GM12892 (cell line): ENCODE results near the gene SPRR3.

ENCODE experiments used
- DNase-seq: peaks from one replicate; pipeline ENCODE4 v3.0.0; 2011; ENCODE audit not compliant: insufficient read length
- FAIRE-seq: peaks from 2 replicates; lab custom pipeline; 2011; peaks lifted over from hg19 to GRCh38; lab: Jason Lieb, UNC
- POLR2A ChIP-seq: IDR thresholded peaks from 2 replicates; pipeline ENCODE4 v1.6.1; 2011; ENCODE audit warnings: low read depth, low read length, control low read depth
- POLR2AphosphoS5 ChIP-seq: IDR thresholded peaks from 2 replicates; pipeline ENCODE4 v1.6.1; 2011; ENCODE audit warnings: low read depth, low read length, control low read depth
- TAF1 ChIP-seq: IDR thresholded peaks from 2 replicates; pipeline ENCODE4 v1.6.1; 2011; ENCODE audit warnings: low read depth, mild to moderate bottlenecking, control low read depth, low read length, borderline replicate concordance

SPRR3 gene

DNA sequence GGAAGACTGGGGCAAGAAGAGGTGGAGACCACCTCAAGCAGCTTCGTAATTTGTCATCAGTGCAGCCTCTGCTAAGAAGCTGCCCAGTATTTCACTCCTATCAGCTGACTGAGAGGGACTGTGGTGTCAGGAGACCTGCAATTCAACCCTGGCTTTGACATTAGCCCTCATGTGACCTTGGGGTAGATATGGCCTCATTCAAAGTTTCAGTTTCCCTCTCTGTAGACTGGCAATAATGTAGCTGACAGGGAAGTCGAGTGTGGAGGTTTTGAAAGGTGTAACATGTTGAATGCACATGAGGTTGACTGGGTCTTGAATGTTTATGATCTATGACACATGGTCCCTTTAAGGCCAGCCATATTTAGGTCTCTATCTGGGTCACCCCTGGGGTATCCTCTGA, 33.3 kb upstream of the SPRR3 start:
- FAIRE-seq, result peak; percentile 67
- DNase-seq, result peak; percentile 19
- TF ChIP-seq POLR2A, result no peak
- no peak for TF ChIP-seq POLR2AphosphoS5
- TF ChIP-seq TAF1, result no peak

DNA sequence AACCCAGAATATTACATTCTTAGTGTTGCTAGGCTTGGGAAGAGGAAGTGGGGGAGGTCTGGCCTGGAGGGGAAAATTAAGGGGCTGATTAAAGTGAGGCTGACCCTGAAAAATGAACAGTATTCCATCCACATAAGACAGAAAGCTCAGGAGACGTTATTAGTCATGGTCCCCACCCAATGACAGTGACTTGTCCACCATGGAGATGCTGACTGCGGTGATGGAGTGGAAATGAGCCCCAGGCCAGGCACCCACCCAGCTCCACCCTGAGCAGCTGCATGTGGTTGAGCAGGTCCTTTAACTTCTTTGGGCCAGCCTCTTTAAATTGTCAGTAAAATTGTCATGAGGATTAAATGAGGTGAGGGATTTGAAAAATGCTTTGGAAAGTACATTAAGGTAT, 32.5 kb upstream of the SPRR3 start:
- DNase-seq (no peak), FAIRE-seq (no peak)
- TF ChIP-seq POLR2AphosphoS5 (no peak), TAF1 (no peak), POLR2A (no peak)

DNA sequence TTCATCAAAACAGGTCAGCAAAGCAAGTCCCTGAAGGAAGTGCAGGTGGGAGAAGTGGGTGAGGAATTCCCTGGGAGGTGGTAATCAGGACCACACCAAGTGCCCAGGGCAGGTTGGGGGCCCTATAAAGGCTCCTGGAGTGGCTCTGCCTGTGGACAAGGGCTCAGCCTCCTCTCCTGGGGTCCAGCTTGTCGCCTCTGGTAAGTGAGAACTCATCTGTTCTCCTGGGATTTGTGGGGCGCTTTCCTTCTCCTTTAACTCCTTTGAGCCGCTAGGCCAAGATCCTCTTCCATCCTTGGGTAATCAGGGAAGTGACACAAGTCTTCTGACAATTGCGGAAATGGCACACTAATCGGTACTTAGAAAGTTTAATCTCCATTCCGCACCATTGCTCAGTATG, 31.1 kb upstream of the SPRR3 start, which contains the start of gene SPRR4:
Gene SPRR4, plus strand, starts transcription at position 154 of the 400 bp plus-strand sequence. CDS start 1,243 bp downstream, outside the sequence.
- no peak for DNase-seq
- TF ChIP-seq POLR2A (no peak), TAF1 (no peak), POLR2AphosphoS5 (no peak)
- FAIRE-seq, result no peak

DNA sequence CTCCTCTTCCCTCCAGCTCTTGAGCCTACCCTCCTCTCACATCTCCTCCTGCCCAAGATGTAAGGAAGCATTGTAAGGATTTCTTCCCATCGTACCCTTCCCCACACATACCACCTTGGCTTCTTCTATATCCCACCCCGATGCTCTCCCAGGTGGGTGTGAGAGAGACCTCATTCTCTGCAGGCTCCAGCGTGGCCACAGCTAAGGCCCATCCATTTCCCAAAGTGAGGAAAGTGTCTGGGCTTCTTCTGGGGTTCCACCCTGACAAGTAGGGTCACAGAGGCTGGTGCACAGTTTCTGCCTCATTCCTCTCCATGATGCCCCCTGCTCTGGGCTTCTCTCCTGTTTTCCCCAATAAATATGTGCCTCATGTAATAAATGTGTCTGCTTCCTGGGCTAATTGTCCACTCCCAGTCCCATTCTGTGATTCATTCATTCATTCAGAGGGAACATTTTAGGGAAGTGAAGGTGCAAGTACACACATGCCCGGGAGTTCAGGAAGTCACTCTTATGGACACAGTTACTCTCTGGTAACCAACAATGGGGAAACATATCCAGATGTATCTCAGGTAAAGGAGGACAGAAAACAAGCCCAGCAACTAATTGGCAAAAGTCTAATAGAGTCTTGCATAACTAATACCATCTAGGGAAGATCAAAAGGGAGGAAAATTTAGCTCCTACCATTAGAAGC, 29.2 kb upstream of the SPRR3 start:
- no peak for TF ChIP-seq POLR2A
- no peak for TF ChIP-seq TAF1
- no peak for TF ChIP-seq POLR2AphosphoS5
- DNase-seq, result no peak
- no peak for FAIRE-seq

DNA sequence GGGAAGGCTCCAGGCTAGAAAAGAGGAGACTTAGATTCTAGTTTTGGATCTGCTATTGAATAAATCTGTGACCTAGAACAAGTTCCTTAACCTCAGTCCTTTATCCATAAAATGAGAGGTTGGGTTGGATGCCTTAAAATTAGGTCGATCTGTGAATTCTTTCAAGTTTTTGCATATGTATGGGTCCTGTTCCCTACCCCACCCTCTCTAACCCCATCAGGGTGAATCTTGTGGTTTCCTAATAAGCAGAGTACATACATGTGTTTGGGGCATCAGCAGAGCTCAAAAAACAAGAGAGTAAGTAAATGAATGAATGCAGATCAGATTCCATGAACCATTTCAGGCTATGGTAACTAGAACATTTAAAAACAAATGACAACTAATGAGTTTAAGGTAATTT, 24.9 kb upstream of the SPRR3 start:
- TF ChIP-seq TAF1 (no peak), POLR2AphosphoS5 (no peak), POLR2A (no peak)
- FAIRE-seq (no peak), DNase-seq (no peak)

DNA sequence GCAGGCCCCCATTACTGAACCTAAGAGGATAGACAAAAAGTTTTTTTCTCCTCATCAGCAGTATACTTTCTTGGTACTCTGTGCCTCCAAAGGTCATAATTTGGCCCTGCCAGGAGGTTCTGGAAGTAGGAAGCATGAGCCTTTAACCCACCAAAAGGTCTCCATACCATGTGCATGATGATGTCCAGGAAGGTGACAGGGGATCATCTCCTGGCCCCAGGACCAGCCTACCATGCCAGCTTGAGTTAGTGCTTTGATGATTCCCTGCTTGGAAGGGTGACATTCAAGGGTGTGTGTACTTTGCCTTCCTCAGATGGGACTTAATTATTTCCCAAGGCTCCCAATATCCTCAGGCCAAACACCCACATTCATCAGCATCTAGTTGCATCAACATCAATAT, 23.9 kb upstream of the SPRR3 start:
- TF ChIP-seq TAF1 (no peak), POLR2A (no peak), POLR2AphosphoS5 (no peak)
- no peak for FAIRE-seq
- DNase-seq, result no peak

DNA sequence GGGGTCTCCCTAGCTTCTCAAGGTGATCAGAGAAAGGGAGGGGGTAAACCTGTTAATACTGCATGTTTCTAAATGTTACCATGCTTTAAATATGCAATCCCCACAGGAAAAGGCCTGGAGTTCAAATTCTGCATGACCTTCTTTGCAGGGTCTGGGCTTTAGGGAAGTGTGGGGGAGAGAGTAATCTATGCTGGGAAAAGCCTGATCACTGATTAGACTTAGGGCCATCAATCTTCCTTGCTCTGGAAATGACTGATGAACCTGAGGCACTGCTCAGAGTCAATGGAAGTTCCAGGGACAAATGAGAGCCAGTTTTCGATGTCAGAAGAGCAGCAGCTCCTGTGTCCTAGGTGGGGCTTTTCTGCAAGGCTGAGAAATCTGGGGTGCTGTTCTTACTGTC, 20.9 kb upstream of the SPRR3 start:
- DNase-seq (no peak), FAIRE-seq (no peak)
- TF ChIP-seq POLR2AphosphoS5 (no peak), POLR2A (no peak), TAF1 (no peak)

DNA sequence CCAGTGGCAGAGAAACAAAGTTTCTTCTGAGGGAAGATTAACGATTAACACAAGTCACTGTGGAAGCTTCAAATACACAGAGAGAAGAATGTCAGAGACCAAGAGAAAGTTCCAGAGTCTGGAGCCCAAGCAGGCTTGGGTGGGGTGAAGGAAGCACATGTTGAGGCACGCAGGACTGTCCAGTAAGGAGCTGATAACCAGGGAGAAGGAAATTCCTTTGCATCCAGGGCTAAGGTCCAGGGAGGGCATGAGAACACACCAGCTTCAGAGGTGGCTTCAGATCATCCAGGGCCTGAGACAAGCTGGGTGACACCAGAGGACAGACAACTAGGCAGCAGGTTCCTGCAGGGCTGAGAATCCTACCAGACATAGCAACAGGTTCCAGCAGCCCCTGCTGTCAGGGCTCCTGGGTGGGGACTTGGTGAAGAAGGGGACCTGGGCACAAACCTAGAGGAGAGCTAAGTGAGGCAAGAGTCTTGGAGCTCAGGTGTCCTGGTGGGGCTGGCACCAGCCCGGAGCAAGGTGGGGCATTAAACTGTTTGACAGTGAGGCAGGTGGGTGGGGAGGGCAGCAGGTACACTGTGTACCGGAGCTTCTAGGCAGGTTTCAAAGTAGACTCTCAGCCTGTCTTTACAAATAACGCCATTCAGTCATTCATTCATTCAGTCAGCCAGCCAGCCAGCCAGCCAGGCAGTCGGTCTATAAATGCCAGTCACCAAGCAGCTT, 20.2 kb upstream of the SPRR3 start:
- TF ChIP-seq TAF1 (no peak), POLR2A (no peak), POLR2AphosphoS5 (no peak)
- no peak for FAIRE-seq
- no peak for DNase-seq

DNA sequence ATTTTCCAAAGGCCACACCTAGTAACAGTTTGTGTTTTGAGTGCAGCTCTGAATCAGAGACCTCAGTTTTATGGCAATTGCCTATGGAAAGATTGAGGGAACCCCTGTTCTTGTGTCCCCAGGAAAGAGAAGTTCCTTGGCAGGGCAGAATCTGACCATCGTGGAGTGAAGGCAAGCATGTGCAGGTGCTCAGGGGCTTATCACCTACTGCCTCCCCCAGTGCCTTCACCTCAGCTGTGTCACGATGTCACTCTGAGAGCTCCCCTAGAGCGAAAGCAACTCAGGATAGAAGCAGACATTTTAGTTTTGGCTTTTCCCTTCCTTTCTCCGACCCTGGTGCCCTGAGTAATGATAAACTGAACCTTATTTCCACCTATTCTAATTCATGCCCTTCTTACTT, 19.5 kb upstream of the SPRR3 start:
- FAIRE-seq (no peak), DNase-seq (no peak)
- TF ChIP-seq POLR2AphosphoS5 (no peak), POLR2A (no peak), TAF1 (no peak)

DNA sequence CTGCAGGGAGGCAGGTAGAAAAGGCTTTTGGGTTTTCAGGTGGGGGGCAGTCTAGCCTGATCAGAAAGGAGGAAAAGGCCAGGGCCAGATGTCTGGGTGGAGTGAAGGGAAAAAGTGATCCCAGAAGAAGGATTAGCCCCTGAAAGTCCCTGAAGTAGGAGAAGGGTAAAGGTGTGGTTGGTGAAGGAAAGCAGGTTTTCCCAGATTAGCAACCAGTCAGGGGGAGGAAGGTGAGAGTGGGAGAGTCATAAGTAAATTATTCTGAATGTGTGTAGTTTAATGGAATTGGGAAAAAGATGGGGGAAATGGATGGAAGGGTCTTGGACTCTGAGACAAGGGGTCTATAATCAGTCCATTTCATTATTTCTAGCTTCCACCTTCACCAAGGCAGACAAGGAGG, 18.3 kb upstream of the SPRR3 start:
- DNase-seq (no peak), FAIRE-seq (no peak)
- no peak for TF ChIP-seq TAF1
- TF ChIP-seq POLR2AphosphoS5, result no peak
- no peak for TF ChIP-seq POLR2A

DNA sequence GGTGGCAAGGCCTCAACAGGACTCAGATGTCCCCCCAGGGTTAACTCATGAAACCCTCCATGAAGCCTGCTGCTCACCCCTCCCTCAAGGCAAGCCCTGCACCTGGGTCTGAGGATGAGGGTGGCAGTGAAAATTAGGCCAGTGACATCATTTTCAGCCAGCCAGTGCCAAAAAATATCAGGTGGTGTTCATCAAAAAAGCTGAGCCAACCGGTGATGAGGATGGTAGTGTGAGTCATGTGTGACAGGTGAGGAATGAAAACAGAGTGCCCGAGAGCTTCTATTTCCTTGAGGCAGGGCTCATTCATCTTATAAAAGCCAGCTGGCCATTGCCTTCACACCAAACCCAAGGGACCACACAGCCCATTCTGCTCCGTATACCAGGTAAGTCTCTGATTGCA, 17.8 kb upstream of the SPRR3 start, which contains the start of gene SPRR1A:
Gene SPRR1A, plus strand, starts transcription at position 339 of the 400 bp plus-strand sequence. CDS start 1,150 bp downstream, outside the sequence.
- TF ChIP-seq TAF1 (no peak), POLR2AphosphoS5 (no peak), POLR2A (no peak)

DNA sequence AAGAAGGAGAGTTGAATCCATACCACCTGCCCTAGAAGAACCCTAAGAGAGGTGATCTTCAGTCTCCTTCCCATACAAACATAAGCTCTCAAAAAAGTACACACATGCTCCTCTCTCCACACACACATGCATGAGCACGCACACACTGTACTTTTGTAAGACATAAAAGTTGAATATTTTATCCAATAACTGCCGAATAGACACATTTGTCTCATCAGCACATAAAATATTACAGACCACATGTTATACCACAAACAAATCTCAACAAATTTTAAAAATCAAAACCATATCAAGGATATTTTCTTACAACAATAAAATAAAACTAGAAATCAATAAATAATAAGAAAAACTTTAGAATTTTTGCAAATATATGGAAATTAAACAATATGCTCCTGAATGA, 15.0 kb upstream of the SPRR3 start:
- FAIRE-seq, result no peak
- DNase-seq, result no peak
- no peak for TF ChIP-seq TAF1
- TF ChIP-seq POLR2AphosphoS5, result no peak
- TF ChIP-seq POLR2A, result no peak

More for the DNA sequence above, 17.8 kb upstream of the SPRR3 start, which contains the start of gene SPRR1A:
- DNase-seq (no peak), FAIRE-seq (no peak)

DNA sequence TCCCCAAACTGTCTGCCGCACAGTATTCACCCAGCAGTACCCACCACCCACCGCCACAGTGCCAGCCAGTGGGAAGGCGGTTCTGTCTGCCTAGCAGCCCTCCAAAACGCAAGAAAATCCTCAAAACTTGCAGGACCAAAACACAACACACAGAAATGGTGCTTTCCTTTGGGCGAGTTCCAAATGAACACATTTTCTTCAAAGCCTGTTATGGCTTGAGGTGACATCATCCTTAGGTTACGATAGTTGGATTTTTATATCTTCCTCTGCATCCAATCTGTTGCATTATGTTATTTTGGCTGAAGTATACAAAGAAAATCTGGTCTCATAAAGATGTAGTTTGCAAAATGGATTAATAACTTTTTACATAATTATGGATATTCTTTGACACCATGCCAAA, 8.4 kb upstream of the SPRR3 start:
- FAIRE-seq, result no peak
- TF ChIP-seq POLR2A, result no peak
- TF ChIP-seq TAF1, result no peak
- TF ChIP-seq POLR2AphosphoS5, result no peak
- no peak for DNase-seq
